Measurements from ENCODE around the gene GULP1.

GULP1 gene

GRCh38 chr2:188610827-188611226 lies 319.2 kb downstream of the GULP1 start:
- DNase-seq (ENCODE audit: extremely low read depth, low read depth), result no peak
- no peak overlapping the region for H3K4me3 ChIP-seq (replicated peaks; ENCODE audit: low read depth, low read length)
- no peak for TF ChIP-seq CTCF (IDR thresholded peaks at IDR 0.05; ENCODE audit: low read depth, low read length, missing control alignments)

GRCh38 chr2:188619146-188619545 lies 327.5 kb downstream of the GULP1 start:
- DNase-seq (ENCODE audit: extremely low read depth, low read depth), result no peak
- no peak for TF ChIP-seq CTCF (IDR thresholded peaks at IDR 0.05; ENCODE audit: low read depth, low read length, missing control alignments)
- no peak overlapping the region for H3K4me3 ChIP-seq (replicated peaks; ENCODE audit: low read depth, low read length)

GRCh38 chr2:188620916-188621315 lies 329.2 kb downstream of the GULP1 start:
- TF ChIP-seq CTCF (IDR thresholded peaks at IDR 0.05; ENCODE audit: low read depth, low read length, missing control alignments), result no peak
- no peak overlapping the region for H3K4me3 ChIP-seq (replicated peaks; ENCODE audit: low read depth, low read length)
- no peak for DNase-seq (ENCODE audit: extremely low read depth, low read depth)

- no peak overlapping the region for H3K4me3 ChIP-seq (replicated peaks; ENCODE audit: low read depth, low read length)
- DNase-seq (ENCODE audit: extremely low read depth, low read depth), result no peak
- TF ChIP-seq CTCF (IDR thresholded peaks at IDR 0.05; ENCODE audit: low read depth, low read length, missing control alignments), result no peak
Measured at GRCh38 chr2:188622601-188623260, 331.1 kb downstream of the GULP1 start.

GRCh38 chr2:188623995-188624643 lies 332.4 kb downstream of the GULP1 start:
- DNase-seq (ENCODE audit: extremely low read depth, low read depth), result peak; percentile 63
- no peak overlapping the region for H3K4me3 ChIP-seq (replicated peaks; ENCODE audit: low read depth, low read length)
- no peak for TF ChIP-seq CTCF (IDR thresholded peaks at IDR 0.05; ENCODE audit: low read depth, low read length, missing control alignments)

GRCh38 chr2:188627471-188627870 lies 335.8 kb downstream of the GULP1 start:
- TF ChIP-seq CTCF (IDR thresholded peaks at IDR 0.05; ENCODE audit: low read depth, low read length, missing control alignments), result no peak
- no peak overlapping the region for H3K4me3 ChIP-seq (replicated peaks; ENCODE audit: low read depth, low read length)
- no peak for DNase-seq (ENCODE audit: extremely low read depth, low read depth)
